ENCODE data around the gene TRAK1. TPM values are rescaled to one million over a fixed set of nuclear protein-coding genes. Genes with fewer than 3 reads are reported as not detected.

Gene TRAK1
- total RNA-seq, 2 experiments from 2014 or later, result 23.7 to 25.9 TPM

GRCh38 chr3:42115946-42116345 lies 24.8 kb downstream of the TRAK1 start:
- peaks cover 4% of the 10 kb centered on the region for H3K4me1 Mint-ChIP-seq
- no peak overlapping the region for H3K27ac Mint-ChIP-seq
- H3K9me3 Mint-ChIP-seq, result no peaks in the 10 kb centered on the region
- CTCF ChIA-PET, result interaction anchor here (0.6 kb wide), 1 partner anchor 76 kb away, joined by 3 read pairs; no protein-coding TSS in a partner anchor
- no peak overlapping the region for H3K4me3 Mint-ChIP-seq
- H3K36me3 Mint-ChIP-seq (ENCODE audit: low read depth), result no peaks in the 10 kb centered on the region
- POLR2A ChIA-PET, result no interaction called here
- no peaks in the 10 kb centered on the region for H3K27me3 Mint-ChIP-seq
- no peak for DNase-seq

GRCh38 chr3:42116466-42116865 lies 25.3 kb downstream of the TRAK1 start:
- Mint-ChIP-seq H3K36me3 (ENCODE audit: low read depth) (no peaks in the 10 kb centered on the region), H3K27ac (no peak overlapping the region), H3K4me3 (no peak overlapping the region), H3K4me1 (peaks cover 5% of the 10 kb centered on the region), H3K27me3 (no peaks in the 10 kb centered on the region), H3K9me3 (no peaks in the 10 kb centered on the region)
- DNase-seq, result no peak
- ChIA-PET CTCF (no interaction called here), POLR2A (no interaction called here)

DNA sequence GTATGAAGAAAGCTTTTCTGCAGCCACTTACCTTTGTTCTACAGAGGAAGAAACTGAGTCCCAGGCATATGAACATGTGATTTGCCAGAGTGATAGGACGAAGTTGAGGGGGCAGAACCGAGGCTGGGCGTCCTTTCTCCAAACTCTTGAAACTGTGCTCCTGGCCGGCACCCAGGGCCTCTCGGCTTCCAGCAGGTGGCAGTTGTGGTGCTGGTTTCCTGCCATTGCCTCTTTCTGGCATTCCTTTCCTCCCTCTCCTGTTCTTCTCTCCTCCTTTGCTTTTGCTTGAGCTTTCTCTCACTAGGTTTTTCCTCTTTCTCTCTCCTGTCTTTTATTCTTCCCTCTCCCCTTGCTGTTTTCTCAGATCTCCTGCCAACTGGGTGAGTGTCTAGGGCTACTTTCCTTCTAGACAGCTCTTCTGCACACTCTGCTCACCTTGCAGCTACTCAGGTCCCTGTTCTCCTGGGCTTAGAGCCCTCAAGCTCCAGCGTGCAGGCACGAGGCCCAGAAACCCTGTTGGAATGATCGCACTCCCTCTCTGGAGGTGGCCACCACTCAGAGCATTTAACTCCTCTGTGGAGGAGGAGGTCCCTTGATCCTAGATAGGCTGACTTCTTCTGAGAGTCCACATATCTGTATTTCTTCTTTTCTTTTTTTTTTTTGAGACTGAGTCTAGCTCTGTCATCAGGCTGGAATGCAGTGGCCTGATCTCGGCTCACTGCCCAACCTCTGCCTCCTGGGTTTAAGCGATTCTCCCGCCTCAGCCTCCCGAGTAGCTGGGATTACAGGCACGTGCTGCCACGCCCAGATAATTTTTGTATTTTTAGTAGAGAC lies 26.2 kb downstream of the TRAK1 start:
- no peak overlapping the region for H3K27ac Mint-ChIP-seq
- H3K4me1 Mint-ChIP-seq, result peaks cover 8% of the 10 kb centered on the region
- no peaks in the 10 kb centered on the region for H3K27me3 Mint-ChIP-seq
- ChIA-PET CTCF (interaction anchor here (0.6 to 4.3 kb wide), 4 partner anchors 70 to 671 kb away, joined by 3 to 43 read pairs (median 4); no protein-coding TSS in a partner anchor), POLR2A (no interaction called here)
- H3K36me3 Mint-ChIP-seq (ENCODE audit: low read depth), result no peaks in the 10 kb centered on the region
- H3K9me3 Mint-ChIP-seq, result no peaks in the 10 kb centered on the region
- H3K4me3 Mint-ChIP-seq, result no peak overlapping the region
- no peak for DNase-seq

DNA sequence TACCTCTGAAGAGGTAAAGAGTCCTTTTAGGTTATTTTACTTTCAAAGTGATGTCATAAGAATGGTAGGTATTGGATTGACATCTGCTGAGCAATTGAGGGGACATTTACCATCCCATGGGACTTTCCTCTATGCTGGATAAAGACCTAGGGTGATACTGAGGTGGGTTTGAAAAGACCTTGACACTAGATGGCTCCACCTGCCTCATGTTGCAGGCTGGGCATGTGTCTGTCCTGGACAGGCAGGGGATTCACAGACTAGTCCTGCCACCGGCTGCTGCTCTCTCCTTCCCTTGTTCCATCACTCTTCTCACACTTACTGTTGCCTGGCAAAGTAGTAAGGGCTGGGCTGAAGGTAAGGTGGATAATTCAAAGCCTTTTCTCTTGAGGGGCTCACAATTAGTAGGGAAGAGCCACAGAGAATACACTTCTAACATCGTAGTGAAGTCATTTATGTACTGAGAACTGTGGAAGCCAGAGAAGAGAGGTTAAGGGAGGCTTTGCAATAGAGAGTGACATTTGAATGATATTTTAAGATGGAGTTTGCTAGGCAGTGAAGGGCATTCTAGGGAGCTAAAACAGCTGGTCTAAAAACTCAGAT lies 27.7 kb downstream of the TRAK1 start:
- ChIA-PET CTCF (interaction anchor here (1.3 to 4.3 kb wide), 4 partner anchors 19 to 325 kb away, joined by 3 to 43 read pairs (median 5); no protein-coding TSS in a partner anchor), POLR2A (no interaction called here)
- Mint-ChIP-seq H3K27me3 (no peaks in the 10 kb centered on the region), H3K36me3 (ENCODE audit: low read depth) (no peaks in the 10 kb centered on the region), H3K4me3 (no peak overlapping the region), H3K4me1 (peaks cover 17% of the 10 kb centered on the region), H3K9me3 (no peaks in the 10 kb centered on the region), H3K27ac (no peak overlapping the region)
- DNase-seq, result peak; percentile 25

GRCh38 chr3:42119561-42120355 lies 28.6 kb downstream of the TRAK1 start:
- peaks cover 3% of the 10 kb centered on the region for H3K36me3 Mint-ChIP-seq (ENCODE audit: low read depth)
- no peak overlapping the region for H3K27ac Mint-ChIP-seq
- DNase-seq, result no peak
- H3K27me3 Mint-ChIP-seq, result no peaks in the 10 kb centered on the region
- no peak overlapping the region for H3K4me3 Mint-ChIP-seq
- H3K4me1 Mint-ChIP-seq, result peaks cover 17% of the 10 kb centered on the region
- ChIA-PET POLR2A (interaction anchor here (1.2 kb wide), 1 partner anchor 71 kb away, joined by 3 read pairs; no protein-coding TSS in a partner anchor), CTCF (interaction anchor here (1.3 to 4.3 kb wide), 4 partner anchors 20 to 324 kb away, joined by 3 to 43 read pairs (median 5); no protein-coding TSS in a partner anchor)
- H3K9me3 Mint-ChIP-seq, result no peaks in the 10 kb centered on the region

DNA sequence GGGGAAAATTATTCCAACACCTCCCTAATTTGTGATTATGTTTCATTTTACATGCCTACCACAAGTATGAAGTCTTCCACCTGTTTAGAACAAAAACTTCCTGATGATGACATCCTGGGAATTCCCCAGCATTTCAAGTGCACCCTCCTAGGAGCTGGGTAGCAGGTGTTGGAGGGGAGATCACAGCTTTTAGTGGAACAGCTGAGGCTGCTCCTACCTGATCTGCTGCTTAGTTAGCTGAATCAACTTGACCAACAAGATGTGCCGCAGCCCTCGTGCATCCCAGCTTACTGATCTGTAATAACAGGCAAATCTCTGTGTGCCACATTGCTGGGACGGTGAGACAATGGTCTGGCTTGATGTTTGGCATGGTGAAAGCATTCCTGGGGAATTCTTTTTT lies 29.7 kb downstream of the TRAK1 start:
- no peaks in the 10 kb centered on the region for H3K27me3 Mint-ChIP-seq
- POLR2A ChIA-PET, result no interaction called here
- no peak overlapping the region for H3K27ac Mint-ChIP-seq

GRCh38 chr3:42122261-42123011 lies 31.3 kb downstream of the TRAK1 start:
- no peak overlapping the region for H3K27ac Mint-ChIP-seq
- CTCF ChIA-PET, result interaction anchor here (0.6 kb wide), 1 partner anchor 8 kb away, joined by 3 read pairs; no protein-coding TSS in a partner anchor
- peaks cover 19% of the 10 kb centered on the region for H3K36me3 Mint-ChIP-seq (ENCODE audit: low read depth)
- no peaks in the 10 kb centered on the region for H3K9me3 Mint-ChIP-seq
- no peaks in the 10 kb centered on the region for H3K27me3 Mint-ChIP-seq
- no peak for DNase-seq
- no peak overlapping the region for H3K4me3 Mint-ChIP-seq
- POLR2A ChIA-PET, result no interaction called here
- H3K4me1 Mint-ChIP-seq, result peaks cover 17% of the 10 kb centered on the region

More for the DNA sequence above, 29.7 kb downstream of the TRAK1 start:
- CTCF ChIA-PET, result interaction anchor here (4.3 kb wide), 1 partner anchor 69 kb away, joined by 43 read pairs; no protein-coding TSS in a partner anchor
- Mint-ChIP-seq H3K9me3 (no peaks in the 10 kb centered on the region), H3K4me1 (peaks cover 17% of the 10 kb centered on the region), H3K4me3 (no peak overlapping the region), H3K36me3 (ENCODE audit: low read depth) (peaks cover 13% of the 10 kb centered on the region)
- DNase-seq, result no peak

- Mint-ChIP-seq H3K4me3 (no peak overlapping the region), H3K9me3 (no peaks in the 10 kb centered on the region), H3K36me3 (ENCODE audit: low read depth) (peaks cover 19% of the 10 kb centered on the region), H3K27ac (peak overlapping the region; percentile 19), H3K4me1 (peaks cover 17% of the 10 kb centered on the region), H3K27me3 (no peaks in the 10 kb centered on the region)
- ChIA-PET CTCF (interaction anchor here (0.6 kb wide), 1 partner anchor 9 kb away, joined by 3 read pairs; no protein-coding TSS in a partner anchor), POLR2A (no interaction called here)
- no peak for DNase-seq
These were observed 31.9 kb downstream of the TRAK1 start for GRCh38 chr3:42123012-42123581.

- POLR2A ChIA-PET, result no interaction called here
- CTCF ChIA-PET, result no interaction called here
- no peak for DNase-seq
- H3K36me3 Mint-ChIP-seq (ENCODE audit: low read depth), result peaks cover 19% of the 10 kb centered on the region
- H3K27me3 Mint-ChIP-seq, result no peaks in the 10 kb centered on the region
- no peak overlapping the region for H3K4me3 Mint-ChIP-seq
- H3K9me3 Mint-ChIP-seq, result no peaks in the 10 kb centered on the region
- no peak overlapping the region for H3K27ac Mint-ChIP-seq
- H3K4me1 Mint-ChIP-seq, result peaks cover 17% of the 10 kb centered on the region
These were observed 32.9 kb downstream of the TRAK1 start for GRCh38 chr3:42123824-42124658.

GRCh38 chr3:42127226-42127625 lies 36.1 kb downstream of the TRAK1 start:
- no peak for DNase-seq
- H3K36me3 Mint-ChIP-seq (ENCODE audit: low read depth), result peaks cover 19% of the 10 kb centered on the region
- POLR2A ChIA-PET, result no interaction called here
- H3K4me1 Mint-ChIP-seq, result peaks cover 11% of the 10 kb centered on the region
- CTCF ChIA-PET, result no interaction called here
- no peaks in the 10 kb centered on the region for H3K27me3 Mint-ChIP-seq
- no peaks in the 10 kb centered on the region for H3K9me3 Mint-ChIP-seq
- no peak overlapping the region for H3K4me3 Mint-ChIP-seq
- no peak overlapping the region for H3K27ac Mint-ChIP-seq

DNA sequence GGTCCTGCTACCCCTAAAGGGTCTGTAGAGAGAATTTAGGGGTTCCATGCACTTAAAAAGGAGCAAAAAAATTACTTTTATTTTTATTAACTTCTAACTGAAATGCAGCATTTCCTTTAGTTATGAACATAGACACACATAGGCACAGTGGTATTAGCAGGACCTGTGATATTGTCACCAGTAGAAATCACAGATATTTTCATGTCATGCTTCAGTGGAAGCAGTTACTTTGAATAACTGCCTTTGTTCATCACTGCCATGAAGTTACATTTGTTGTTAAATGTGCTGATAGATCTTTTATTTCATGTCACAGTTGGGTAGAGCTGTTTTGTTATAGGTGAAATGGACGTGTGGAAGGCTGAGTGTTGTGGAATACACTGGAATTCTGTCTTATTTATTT lies 37.4 kb downstream of the TRAK1 start:
- Mint-ChIP-seq H3K4me1 (peaks cover 1% of the 10 kb centered on the region), H3K27me3 (no peaks in the 10 kb centered on the region), H3K36me3 (ENCODE audit: low read depth) (peaks cover 19% of the 10 kb centered on the region), H3K27ac (no peak overlapping the region), H3K9me3 (no peaks in the 10 kb centered on the region), H3K4me3 (no peak overlapping the region)
- no peak for DNase-seq
- ChIA-PET POLR2A (no interaction called here), CTCF (no interaction called here)
